SK-N-SH treated with all-trans-retinoic acid at 6 μM for 48 hours (cell line): Measurements from ENCODE around the gene CCDC63.

Source experiments
- ESRRG ChIP-seq: fragments of 250-450 bp; sonication (Bioruptor Pico); IDR thresholded peaks from 2 replicates; pipeline ENCODE4 v1.6.1; 2021; ENCODE audit warnings: mild to moderate bottlenecking
- ISL1 ChIP-seq: fragments of 250-450 bp; sonication (Bioruptor Pico); IDR thresholded peaks from 2 replicates; pipeline ENCODE4 v2.1.2; 2022; ENCODE audit warnings: mild to moderate bottlenecking, moderate library complexity
- PATZ1 ChIP-seq: fragments of 250-450 bp; sonication (Bioruptor Pico); IDR thresholded peaks from 2 replicates; pipeline ENCODE4 v1.8.0; 2020; ENCODE audit warnings: mild to moderate bottlenecking, moderate library complexity, borderline replicate concordance
- TCF4 ChIP-seq: fragments of 250-450 bp; sonication (Bioruptor Pico); IDR thresholded peaks from 2 replicates; pipeline ENCODE4 v1.8.0; 2021; ENCODE audit warnings: mild to moderate bottlenecking, moderate library complexity, borderline replicate concordance
- ZC3H10 ChIP-seq: fragments of 250-450 bp; sonication (Bioruptor Pico); IDR thresholded peaks from 2 replicates; pipeline ENCODE4 v1.5.1; 2021; ENCODE audit warnings: mild to moderate bottlenecking, moderate library complexity
- TF ChIP-seq, protein P1 (sequence below): fragments of 250-450 bp; sonication (Bioruptor Pico); IDR thresholded peaks from 2 replicates; pipeline ENCODE4 v1.5.1; 2020; ENCODE audit warnings: low read depth, mild to moderate bottlenecking, moderate library complexity

DNA sequence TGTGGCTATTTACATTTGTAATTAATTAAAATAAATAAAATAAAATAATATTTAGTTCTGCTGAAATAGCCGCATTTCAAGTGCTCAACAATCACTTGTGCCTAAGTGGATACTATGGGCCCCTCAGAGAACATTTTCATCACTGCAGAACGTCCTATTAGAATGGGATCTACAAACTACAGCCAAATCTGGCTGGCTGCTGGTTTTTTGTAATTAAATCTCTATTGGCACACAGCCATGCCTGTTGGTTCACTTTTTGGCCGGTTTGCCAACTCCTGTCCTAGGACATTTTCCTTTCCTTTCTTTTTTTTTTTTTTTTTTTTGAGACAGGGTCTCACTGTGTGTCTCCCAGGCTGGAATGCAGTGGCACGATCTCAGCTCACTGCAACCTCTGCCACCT lies 9.8 kb downstream of the CCDC63 start:
- TF ChIP-seq, protein P1, sequence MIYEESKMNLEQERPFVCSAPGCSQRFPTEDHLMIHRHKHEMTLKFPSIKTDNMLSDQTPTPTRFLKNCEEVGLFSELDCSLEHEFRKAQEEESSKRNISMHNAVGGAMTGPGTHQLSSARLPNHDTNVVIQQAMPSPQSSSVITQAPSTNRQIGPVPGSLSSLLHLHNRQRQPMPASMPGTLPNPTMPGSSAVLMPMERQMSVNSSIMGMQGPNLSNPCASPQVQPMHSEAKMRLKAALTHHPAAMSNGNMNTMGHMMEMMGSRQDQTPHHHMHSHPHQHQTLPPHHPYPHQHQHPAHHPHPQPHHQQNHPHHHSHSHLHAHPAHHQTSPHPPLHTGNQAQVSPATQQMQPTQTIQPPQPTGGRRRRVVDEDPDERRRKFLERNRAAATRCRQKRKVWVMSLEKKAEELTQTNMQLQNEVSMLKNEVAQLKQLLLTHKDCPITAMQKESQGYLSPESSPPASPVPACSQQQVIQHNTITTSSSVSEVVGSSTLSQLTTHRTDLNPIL (CRISPR knock-in tag): no peak
- no peak for TF ChIP-seq PATZ1 (CRISPR knock-in tag)
- TF ChIP-seq ESRRG (CRISPR knock-in tag): no peak
- TF ChIP-seq ZC3H10: no peak
- no peak for TF ChIP-seq TCF4 (CRISPR knock-in tag)
- TF ChIP-seq ISL1 (CRISPR knock-in tag): no peak
